A549 (cell line): ENCODE results near the gene COL3A1. TPM values are rescaled to one million over a fixed set of nuclear protein-coding genes. Genes with fewer than 3 reads are reported as not detected.

Experiments used
- ATAC-seq, 2 experiments: fragments of 200-7000 bp in 1 of 2; fragments of >200 bp in 1 of 2; cut with Nextera tagmentation in 1 of 2; cut with Tn5 transposase in 1 of 2; 3 replicates each; pipeline versions ENCODE4 v1.8.0 to v1.9.1; 2018 to 2020; ENCODE audit warnings: mild to moderate bottlenecking in 1 of 2, moderate library complexity in 1 of 2
- CTCF ChIA-PET: fragments of 300-600 bp; sonication (Branson Sonifier 250); formaldehyde crosslinking; extraction: SDS; loops from one replicate; lab custom pipeline; 2021; ENCODE audit warnings: antibody characterized with exemption, inconsistent platforms; lab: Yijun Ruan, JAX
- POLR2A ChIA-PET: fragments of 350-600 bp; formaldehyde crosslinking; extraction: SDS; loops from one replicate; lab custom pipeline; 2021; ENCODE audit warnings: antibody characterized with exemption, inconsistent platforms; lab: Yijun Ruan, JAX
- DNase-seq, 2 experiments: peaks; one replicate each; pipeline versions ENCODE4 v3.0.0 to v3.0.0-alpha.2; 2011 to 2016; ENCODE audit warnings: low read depth in 1 of 2, low spot score in 1 of 2
- FAIRE-seq: peaks from 2 replicates; lab custom pipeline; 2011; peaks lifted over from hg19 to GRCh38; lab: Jason Lieb, UNC
- H3K27ac ChIP-seq, 2 experiments: fragments of >200 bp; sonication (Bioruptor Twin); formaldehyde crosslinking; 3 replicates each; pipeline ENCODE4 v1.5.1; 2016 to 2017
- H3K4me1 ChIP-seq: fragments of >200 bp; sonication (Bioruptor Twin); formaldehyde crosslinking; 3 replicates; pipeline ENCODE4 v1.6.1; 2016
- H3K4me2 ChIP-seq: fragments of >200 bp; sonication (Bioruptor Twin); formaldehyde crosslinking; 3 replicates; pipeline ENCODE4 v1.6.1; 2016
- H3K4me3 ChIP-seq: fragments of >200 bp; sonication (Bioruptor Twin); formaldehyde crosslinking; 3 replicates; pipeline ENCODE4 v1.5.1; 2016
- H3K9me3 ChIP-seq: fragments of >200 bp; sonication (Bioruptor Twin); formaldehyde crosslinking; 3 replicates; pipeline ENCODE4 v1.6.1; 2016
- BHLHE40 ChIP-seq: IDR thresholded peaks from 2 replicates; pipeline ENCODE4 v1.6.1; 2012; ENCODE audit warnings: low read depth, low read length, inconsistent platforms
- CBX2 ChIP-seq: fragments of 200-600 bp; sonication (generic); IDR thresholded peaks from 2 replicates; pipeline ENCODE4 v1.6.1; 2016; ENCODE audit warnings: low read depth, mild to moderate bottlenecking, borderline replicate concordance
- CBX8 ChIP-seq: fragments of 200-600 bp; sonication (generic); IDR thresholded peaks from 2 replicates; pipeline ENCODE4 v1.6.1; 2016
- CEBPB ChIP-seq, 2 experiments: fragments of >200 bp in 1 of 2; sonication (Bioruptor Twin) in 1 of 2; formaldehyde crosslinking in 1 of 2; IDR thresholded peaks; 2 replicates each; pipeline ENCODE4 v1.6.1; 2012 to 2016
- CHD2 ChIP-seq: fragments of 150-350 bp; IDR thresholded peaks from 2 replicates; pipeline ENCODE4 v1.6.1; 2014; ENCODE audit warnings: low read length; ENCODE audit not compliant: partially characterized antibody
- CHD4 ChIP-seq: fragments of 200-600 bp; sonication (generic); IDR thresholded peaks from 2 replicates; pipeline ENCODE4 v1.6.1; 2016; ENCODE audit warnings: antibody characterized with exemption, mild to moderate bottlenecking, borderline replicate concordance
- EHMT2 ChIP-seq: fragments of 200-600 bp; sonication (generic); IDR thresholded peaks from 2 replicates; pipeline ENCODE4 v1.6.1; 2016; ENCODE audit warnings: antibody characterized with exemption, low read depth, mild to moderate bottlenecking, moderate library complexity
- ESRRA ChIP-seq: fragments of 150-350 bp; IDR thresholded peaks from 2 replicates; pipeline ENCODE4 v1.6.1; 2014; ENCODE audit warnings: mild to moderate bottlenecking, low read length, borderline replicate concordance
- FOSB ChIP-seq: fragments of 250-450 bp; sonication (Bioruptor Pico); IDR thresholded peaks from 2 replicates; pipeline ENCODE4 v1.5.0; 2020; ENCODE audit warnings: mild to moderate bottlenecking, moderate library complexity
- FOSL2 ChIP-seq, 2 experiments: fragments of 450-650 bp in 1 of 2; fragments of >200 bp in 1 of 2; sonication (Bioruptor Twin) in 1 of 2; formaldehyde crosslinking; IDR thresholded peaks; 2 replicates each; pipeline versions ENCODE4 v1.5.0 to v1.6.1; 2016 to 2020; ENCODE audit warnings: mild to moderate bottlenecking in 1 of 2, moderate library complexity in 1 of 2
- HEYL ChIP-seq: fragments of 250-450 bp; sonication (Bioruptor Pico); IDR thresholded peaks from 2 replicates; pipeline ENCODE4 v1.8.0; 2021; ENCODE audit warnings: mild to moderate bottlenecking, moderate library complexity
- HOXB13 ChIP-seq: fragments of 250-450 bp; sonication (Bioruptor Pico); IDR thresholded peaks from 2 replicates; pipeline ENCODE4 v1.5.0; 2020; ENCODE audit warnings: low read depth, mild to moderate bottlenecking, moderate library complexity
- HOXB5 ChIP-seq: fragments of 250-450 bp; sonication (Bioruptor Pico); IDR thresholded peaks from 2 replicates; pipeline ENCODE4 v1.5.0; 2020; ENCODE audit warnings: mild to moderate bottlenecking, moderate library complexity
- JUN ChIP-seq, 2 experiments: fragments of >200 bp; sonication (Bioruptor Twin); formaldehyde crosslinking; IDR thresholded peaks; 2 replicates in 1 of 2; 3 replicates in 1 of 2; pipeline ENCODE4 v1.6.1; 2016 to 2017
- MYC ChIP-seq: IDR thresholded peaks from 2 replicates; pipeline ENCODE4 v1.6.1; 2012; ENCODE audit warnings: mild to moderate bottlenecking, inconsistent platforms, low read length, improper control_type of control experiment, borderline replicate concordance
- NPAS2 ChIP-seq: fragments of 250-450 bp; sonication (Bioruptor Pico); IDR thresholded peaks from 2 replicates; pipeline ENCODE4 v1.8.0; 2022; ENCODE audit warnings: mild to moderate bottlenecking, moderate library complexity, borderline replicate concordance
- POLR2A ChIP-seq: IDR thresholded peaks from 2 replicates; pipeline ENCODE4 v1.6.1; 2012; ENCODE audit warnings: mild to moderate bottlenecking, low read length
- RARB ChIP-seq: fragments of 250-450 bp; sonication (Bioruptor Pico); IDR thresholded peaks from 2 replicates; pipeline ENCODE4 v1.8.0; 2021; ENCODE audit warnings: mild to moderate bottlenecking, moderate library complexity
- RFX5 ChIP-seq: fragments of 450-650 bp; IDR thresholded peaks from 2 replicates; pipeline ENCODE4 v1.7.1; 2014; ENCODE audit warnings: antibody characterized with exemption, mild to moderate bottlenecking, moderate library complexity
- RNF2 ChIP-seq: fragments of 200-600 bp; sonication (generic); IDR thresholded peaks from 2 replicates; pipeline ENCODE4 v1.6.1; 2016; ENCODE audit warnings: low read depth, mild to moderate bottlenecking, antibody characterized with exemption, moderate library complexity, borderline replicate concordance
- TFCP2L1 ChIP-seq: fragments of 250-450 bp; sonication (Bioruptor Pico); IDR thresholded peaks from 2 replicates; pipeline ENCODE4 v1.5.0; 2021; ENCODE audit warnings: mild to moderate bottlenecking
- TP53 ChIP-seq: fragments of 250-450 bp; sonication (Bioruptor Pico); IDR thresholded peaks from 2 replicates; pipeline ENCODE4 v1.5.0; 2021; ENCODE audit warnings: mild to moderate bottlenecking, moderate library complexity
- ZC3H11A ChIP-seq: fragments of 450-650 bp; IDR thresholded peaks from 2 replicates; pipeline ENCODE4 v1.6.1; 2014; ENCODE audit warnings: antibody characterized with exemption, mild to moderate bottlenecking
- ZNF302 ChIP-seq: fragments of 250-450 bp; sonication (Bioruptor Pico); IDR thresholded peaks from 2 replicates; pipeline ENCODE4 v1.9.0; 2021; ENCODE audit warnings: inconsistent platforms, mild to moderate bottlenecking, moderate library complexity
- WGBS: methylation state at CpG from one replicate; pipeline ENCODE4 v1.1.6; 2017; ENCODE audit errors: missing lambda C conversion rate; 5-methylcytosine and 5-hydroxymethylcytosine counted together
- polyA plus RNA-seq, 4 experiments: library from polyadenylated mRNA; depleted of rRNA in 3 of 4; stranded (reverse); fragments of >200 nt; fragmentation: RNase III in 1 of 4; extraction: RNeasy Plus Mini Kit Qiagen cat#74134 plus additional on column Dnase treatment in 1 of 4; gene quantifications; 2 replicates in 3 of 4; 3 replicates in 1 of 4; pipeline ENCODE4 v1.2.3, GENCODE V29; 2011 to 2017
- TF ChIP-seq, protein P1 (sequence below): fragments of 150-350 bp; IDR thresholded peaks from 2 replicates; pipeline ENCODE4 v1.6.1; 2014; ENCODE audit warnings: low read depth, mild to moderate bottlenecking, low read length
- TF ChIP-seq, protein P2 (sequence below): fragments of >200 bp; sonication (Bioruptor Twin); formaldehyde crosslinking; IDR thresholded peaks from 3 replicates; pipeline ENCODE4 v1.6.1; 2016
- TF ChIP-seq, protein P3 (sequence below): IDR thresholded peaks from 2 replicates; pipeline ENCODE4 v1.6.1; 2012; ENCODE audit warnings: low read depth, borderline replicate concordance
- TF ChIP-seq, protein P4 (sequence below): fragments of >200 bp; sonication (Bioruptor Twin); formaldehyde crosslinking; IDR thresholded peaks from 2 replicates; pipeline ENCODE4 v1.6.1; 2016
- TF ChIP-seq, protein P5 (sequence below): fragments of 450-650 bp; IDR thresholded peaks from 2 replicates; pipeline ENCODE4 v1.6.1; 2014; ENCODE audit warnings: antibody characterized with exemption
- TF ChIP-seq, protein P6 (sequence below): IDR thresholded peaks from 2 replicates; pipeline ENCODE4 v1.6.1; 2012
- TF ChIP-seq, protein P7 (sequence below): fragments of 200-600 bp; sonication (generic); IDR thresholded peaks from 2 replicates; pipeline ENCODE4 v1.6.1; 2016; ENCODE audit warnings: antibody characterized with exemption, mild to moderate bottlenecking, moderate library complexity

The COL3A1 gene
- polyA plus RNA-seq, 2 of the 4 experiments (the other 2 are of a cell fraction), result 0.70 to 3.2 TPM

DNA sequence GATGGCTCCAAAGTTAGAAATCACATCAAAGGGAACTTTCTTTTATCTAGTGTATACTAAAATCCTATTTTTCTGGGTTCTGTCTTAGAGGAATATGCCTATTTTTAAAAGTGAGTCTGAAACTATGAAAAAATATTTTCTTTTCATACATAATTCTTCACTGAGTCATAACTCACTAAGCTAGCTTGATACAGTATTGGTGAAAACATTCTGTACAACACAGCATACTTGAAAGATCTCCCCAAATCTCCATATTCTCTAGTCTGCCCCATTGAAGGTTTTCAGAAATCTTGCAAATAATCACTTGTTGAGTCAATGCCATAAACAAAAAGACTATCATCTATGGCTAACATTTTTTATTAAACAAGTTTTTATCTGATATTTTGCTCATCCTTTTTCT, 44.5 kb downstream of the COL3A1 start:
- H3K9me3 ChIP-seq, result no peaks in the 10 kb centered on the region
- no peak for TF ChIP-seq EHMT2
- no peak for TF ChIP-seq RFX5
- no peak for TF ChIP-seq CBX8
- TF ChIP-seq, protein P1, sequence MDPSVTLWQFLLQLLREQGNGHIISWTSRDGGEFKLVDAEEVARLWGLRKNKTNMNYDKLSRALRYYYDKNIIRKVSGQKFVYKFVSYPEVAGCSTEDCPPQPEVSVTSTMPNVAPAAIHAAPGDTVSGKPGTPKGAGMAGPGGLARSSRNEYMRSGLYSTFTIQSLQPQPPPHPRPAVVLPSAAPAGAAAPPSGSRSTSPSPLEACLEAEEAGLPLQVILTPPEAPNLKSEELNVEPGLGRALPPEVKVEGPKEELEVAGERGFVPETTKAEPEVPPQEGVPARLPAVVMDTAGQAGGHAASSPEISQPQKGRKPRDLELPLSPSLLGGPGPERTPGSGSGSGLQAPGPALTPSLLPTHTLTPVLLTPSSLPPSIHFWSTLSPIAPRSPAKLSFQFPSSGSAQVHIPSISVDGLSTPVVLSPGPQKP, result no peak
- no peak for TF ChIP-seq RNF2
- TF ChIP-seq TFCP2L1 (CRISPR knock-in tag), result no peak
- TF ChIP-seq CEBPB (IDR thresholded peaks at IDR 0.05), result no peak
- no peak for TF ChIP-seq POLR2A
- TF ChIP-seq MYC, result no peak
- TF ChIP-seq TP53, result no peak
- TF ChIP-seq, protein P2, sequence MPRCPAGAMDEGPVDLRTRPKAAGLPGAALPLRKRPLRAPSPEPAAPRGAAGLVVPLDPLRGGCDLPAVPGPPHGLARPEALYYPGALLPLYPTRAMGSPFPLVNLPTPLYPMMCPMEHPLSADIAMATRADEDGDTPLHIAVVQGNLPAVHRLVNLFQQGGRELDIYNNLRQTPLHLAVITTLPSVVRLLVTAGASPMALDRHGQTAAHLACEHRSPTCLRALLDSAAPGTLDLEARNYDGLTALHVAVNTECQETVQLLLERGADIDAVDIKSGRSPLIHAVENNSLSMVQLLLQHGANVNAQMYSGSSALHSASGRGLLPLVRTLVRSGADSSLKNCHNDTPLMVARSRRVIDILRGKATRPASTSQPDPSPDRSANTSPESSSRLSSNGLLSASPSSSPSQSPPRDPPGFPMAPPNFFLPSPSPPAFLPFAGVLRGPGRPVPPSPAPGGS, result no peak
- TF ChIP-seq CBX2, result no peak
- TF ChIP-seq HOXB5 (CRISPR knock-in tag), result no peak
- TF ChIP-seq, protein P3, sequence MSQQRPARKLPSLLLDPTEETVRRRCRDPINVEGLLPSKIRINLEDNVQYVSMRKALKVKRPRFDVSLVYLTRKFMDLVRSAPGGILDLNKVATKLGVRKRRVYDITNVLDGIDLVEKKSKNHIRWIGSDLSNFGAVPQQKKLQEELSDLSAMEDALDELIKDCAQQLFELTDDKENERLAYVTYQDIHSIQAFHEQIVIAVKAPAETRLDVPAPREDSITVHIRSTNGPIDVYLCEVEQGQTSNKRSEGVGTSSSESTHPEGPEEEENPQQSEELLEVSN, result no peak
- TF ChIP-seq, protein P4, sequence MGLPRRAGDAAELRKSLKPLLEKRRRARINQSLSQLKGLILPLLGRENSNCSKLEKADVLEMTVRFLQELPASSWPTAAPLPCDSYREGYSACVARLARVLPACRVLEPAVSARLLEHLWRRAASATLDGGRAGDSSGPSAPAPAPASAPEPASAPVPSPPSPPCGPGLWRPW, result no peak
- TF ChIP-seq BHLHE40, result no peak
- no peak for TF ChIP-seq CHD4
- no peak for TF ChIP-seq HOXB13 (CRISPR knock-in tag)
- no peak for TF ChIP-seq CHD2
- TF ChIP-seq RARB, result no peak
- DNase-seq (no peak), FAIRE-seq (no peak), ATAC-seq (no peak)
- H3K27ac ChIP-seq, result no peak overlapping the region
- no peak overlapping the region for H3K4me3 ChIP-seq
- ChIA-PET POLR2A (no interaction called here), CTCF (no interaction called here)
- no peaks in the 10 kb centered on the region for H3K4me1 ChIP-seq
- no peak overlapping the region for H3K4me2 ChIP-seq

DNA sequence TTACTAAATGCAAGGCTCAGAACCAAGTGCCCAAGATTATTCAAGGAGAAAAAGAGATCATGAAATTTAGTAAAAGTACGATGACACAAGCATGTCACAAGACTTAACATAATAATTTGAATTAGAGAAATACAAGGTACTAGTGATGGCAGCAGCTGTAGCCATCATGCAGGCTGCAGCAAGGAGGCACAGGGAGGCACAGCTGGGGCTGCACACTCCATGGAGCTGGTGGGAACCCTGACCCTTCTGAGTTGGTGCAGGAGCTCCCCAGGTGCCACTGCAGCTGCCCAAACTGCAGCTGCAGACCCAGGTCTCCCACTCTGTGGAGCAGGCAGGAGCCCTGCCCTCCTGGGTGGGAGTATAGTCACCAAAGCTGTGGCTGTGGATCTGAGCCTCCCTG, 46.0 kb downstream of the COL3A1 start:
- H3K27ac ChIP-seq, result no peak overlapping the region
- H3K4me1 ChIP-seq, result no peaks in the 10 kb centered on the region
- POLR2A ChIA-PET, result no interaction called here
- H3K4me2 ChIP-seq, result no peak overlapping the region
- no peaks in the 10 kb centered on the region for H3K9me3 ChIP-seq
- WGBS, result 41% methylated on average over 1 of the region's 1 CpG
- FAIRE-seq, result no peak
- no peak overlapping the region for H3K4me3 ChIP-seq
- DNase-seq, result no peak
- CTCF ChIA-PET, result interaction anchor here (1.2 kb wide), 1 partner anchor 19 kb away, joined by 3 read pairs; no protein-coding TSS in a partner anchor
- TF ChIP-seq ZC3H11A (no peak), ESRRA (no peak), CEBPB (IDR thresholded peaks at IDR 0.05) (no peak), CHD2 (no peak), FOSL2 (IDR thresholded peaks at IDR 0.05) (no peak), FOSL2 (CRISPR knock-in tag; IDR thresholded peaks at IDR 0.05) (no peak), JUN (IDR thresholded peaks at IDR 0.05) (no peak), NPAS2 (no peak), TFCP2L1 (CRISPR knock-in tag) (no peak), MYC (no peak), HEYL (CRISPR knock-in tag) (no peak), FOSB (CRISPR knock-in tag) (no peak), ZNF302 (CRISPR knock-in tag) (no peak)
- TF ChIP-seq, protein P5, sequence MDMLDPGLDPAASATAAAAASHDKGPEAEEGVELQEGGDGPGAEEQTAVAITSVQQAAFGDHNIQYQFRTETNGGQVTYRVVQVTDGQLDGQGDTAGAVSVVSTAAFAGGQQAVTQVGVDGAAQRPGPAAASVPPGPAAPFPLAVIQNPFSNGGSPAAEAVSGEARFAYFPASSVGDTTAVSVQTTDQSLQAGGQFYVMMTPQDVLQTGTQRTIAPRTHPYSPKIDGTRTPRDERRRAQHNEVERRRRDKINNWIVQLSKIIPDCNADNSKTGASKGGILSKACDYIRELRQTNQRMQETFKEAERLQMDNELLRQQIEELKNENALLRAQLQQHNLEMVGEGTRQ, result no peak
- TF ChIP-seq, protein P6, sequence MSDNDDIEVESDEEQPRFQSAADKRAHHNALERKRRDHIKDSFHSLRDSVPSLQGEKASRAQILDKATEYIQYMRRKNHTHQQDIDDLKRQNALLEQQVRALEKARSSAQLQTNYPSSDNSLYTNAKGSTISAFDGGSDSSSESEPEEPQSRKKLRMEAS, result no peak
- TF ChIP-seq, protein P7, sequence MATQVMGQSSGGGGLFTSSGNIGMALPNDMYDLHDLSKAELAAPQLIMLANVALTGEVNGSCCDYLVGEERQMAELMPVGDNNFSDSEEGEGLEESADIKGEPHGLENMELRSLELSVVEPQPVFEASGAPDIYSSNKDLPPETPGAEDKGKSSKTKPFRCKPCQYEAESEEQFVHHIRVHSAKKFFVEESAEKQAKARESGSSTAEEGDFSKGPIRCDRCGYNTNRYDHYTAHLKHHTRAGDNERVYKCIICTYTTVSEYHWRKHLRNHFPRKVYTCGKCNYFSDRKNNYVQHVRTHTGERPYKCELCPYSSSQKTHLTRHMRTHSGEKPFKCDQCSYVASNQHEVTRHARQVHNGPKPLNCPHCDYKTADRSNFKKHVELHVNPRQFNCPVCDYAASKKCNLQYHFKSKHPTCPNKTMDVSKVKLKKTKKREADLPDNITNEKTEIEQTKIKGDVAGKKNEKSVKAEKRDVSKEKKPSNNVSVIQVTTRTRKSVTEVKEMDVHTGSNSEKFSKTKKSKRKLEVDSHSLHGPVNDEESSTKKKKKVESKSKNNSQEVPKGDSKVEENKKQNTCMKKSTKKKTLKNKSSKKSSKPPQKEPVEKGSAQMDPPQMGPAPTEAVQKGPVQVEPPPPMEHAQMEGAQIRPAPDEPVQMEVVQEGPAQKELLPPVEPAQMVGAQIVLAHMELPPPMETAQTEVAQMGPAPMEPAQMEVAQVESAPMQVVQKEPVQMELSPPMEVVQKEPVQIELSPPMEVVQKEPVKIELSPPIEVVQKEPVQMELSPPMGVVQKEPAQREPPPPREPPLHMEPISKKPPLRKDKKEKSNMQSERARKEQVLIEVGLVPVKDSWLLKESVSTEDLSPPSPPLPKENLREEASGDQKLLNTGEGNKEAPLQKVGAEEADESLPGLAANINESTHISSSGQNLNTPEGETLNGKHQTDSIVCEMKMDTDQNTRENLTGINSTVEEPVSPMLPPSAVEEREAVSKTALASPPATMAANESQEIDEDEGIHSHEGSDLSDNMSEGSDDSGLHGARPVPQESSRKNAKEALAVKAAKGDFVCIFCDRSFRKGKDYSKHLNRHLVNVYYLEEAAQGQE, result no peak
- ATAC-seq, result peak; percentile 44 to 49; a peak in 4 of 6 replicates
